ENCODE results near the gene SLC26A11. TPM values are rescaled to one million over a fixed set of nuclear protein-coding genes. Genes with fewer than 3 reads are reported as not detected.

The SLC26A11 gene
- total and polyA plus RNA-seq, 2 donors from 2014 or later, result 11.3 to 24.5 TPM

DNA sequence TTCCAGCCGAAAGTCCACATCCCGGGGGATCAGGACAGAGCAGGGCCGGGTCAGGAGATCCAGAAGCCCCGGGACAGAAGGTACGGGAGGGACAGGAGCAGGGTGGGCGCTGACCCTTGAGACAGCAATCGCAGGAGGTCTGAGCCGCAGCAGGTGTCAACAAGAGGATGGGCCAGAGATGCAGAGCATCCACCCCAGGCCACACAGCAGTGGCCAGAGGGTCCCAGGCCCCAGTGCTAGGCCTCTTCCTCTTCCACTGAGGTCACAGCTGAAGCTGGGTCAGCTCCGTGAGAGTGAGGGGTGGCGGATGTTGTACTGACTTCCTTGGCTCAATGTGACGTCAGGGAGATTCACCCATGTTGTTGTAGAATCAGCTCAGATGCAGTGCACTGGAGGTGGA is 31.7 kb downstream of the SLC26A11 start:
- Histone ChIP-seq H3K9ac (ENCODE audit: low read length in 3 of 3) (no peak overlapping the region), H3K27me3 (ENCODE audit: control insufficient read depth, insufficient read depth, low read length) (no peaks in the 10 kb centered on the region), H3K36me3 (ENCODE audit: control insufficient read depth in 2 of 3, insufficient read depth in 3 of 3, low read length in 3 of 3) (peaks cover 0 to 8% (median 0%) of the 10 kb centered on the region in 3 donors), H3K4me3 (ENCODE audit: low read length in 3 of 3) (no peak overlapping the region), H3K27ac (ENCODE audit: low read depth in 2 of 2, low read length in 2 of 2) (no peak overlapping the region), H3K9me3 (ENCODE audit: control insufficient read depth in 2 of 3, insufficient read depth in 1 of 3, low read length in 3 of 3) (no peaks in the 10 kb centered on the region), H3K4me1 (ENCODE audit: control insufficient read depth in 2 of 3, insufficient read depth in 2 of 3, low read depth in 1 of 3, low read length in 3 of 3) (peaks cover 2 to 21% (median 10%) of the 10 kb centered on the region in 3 donors)
- TF ChIP-seq, protein P1, sequence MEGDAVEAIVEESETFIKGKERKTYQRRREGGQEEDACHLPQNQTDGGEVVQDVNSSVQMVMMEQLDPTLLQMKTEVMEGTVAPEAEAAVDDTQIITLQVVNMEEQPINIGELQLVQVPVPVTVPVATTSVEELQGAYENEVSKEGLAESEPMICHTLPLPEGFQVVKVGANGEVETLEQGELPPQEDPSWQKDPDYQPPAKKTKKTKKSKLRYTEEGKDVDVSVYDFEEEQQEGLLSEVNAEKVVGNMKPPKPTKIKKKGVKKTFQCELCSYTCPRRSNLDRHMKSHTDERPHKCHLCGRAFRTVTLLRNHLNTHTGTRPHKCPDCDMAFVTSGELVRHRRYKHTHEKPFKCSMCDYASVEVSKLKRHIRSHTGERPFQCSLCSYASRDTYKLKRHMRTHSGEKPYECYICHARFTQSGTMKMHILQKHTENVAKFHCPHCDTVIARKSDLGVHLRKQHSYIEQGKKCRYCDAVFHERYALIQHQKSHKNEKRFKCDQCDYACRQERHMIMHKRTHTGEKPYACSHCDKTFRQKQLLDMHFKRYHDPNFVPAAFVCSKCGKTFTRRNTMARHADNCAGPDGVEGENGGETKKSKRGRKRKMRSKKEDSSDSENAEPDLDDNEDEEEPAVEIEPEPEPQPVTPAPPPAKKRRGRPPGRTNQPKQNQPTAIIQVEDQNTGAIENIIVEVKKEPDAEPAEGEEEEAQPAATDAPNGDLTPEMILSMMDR (IDR thresholded peaks at IDR 0.05; ENCODE audit: borderline replicate concordance, extremely low read depth, insufficient read depth), result no peak
- no peak for FAIRE-seq
- no peak for DNase-seq
- intact Hi-C loops (cut with DNase I), result no loop called here

DNA sequence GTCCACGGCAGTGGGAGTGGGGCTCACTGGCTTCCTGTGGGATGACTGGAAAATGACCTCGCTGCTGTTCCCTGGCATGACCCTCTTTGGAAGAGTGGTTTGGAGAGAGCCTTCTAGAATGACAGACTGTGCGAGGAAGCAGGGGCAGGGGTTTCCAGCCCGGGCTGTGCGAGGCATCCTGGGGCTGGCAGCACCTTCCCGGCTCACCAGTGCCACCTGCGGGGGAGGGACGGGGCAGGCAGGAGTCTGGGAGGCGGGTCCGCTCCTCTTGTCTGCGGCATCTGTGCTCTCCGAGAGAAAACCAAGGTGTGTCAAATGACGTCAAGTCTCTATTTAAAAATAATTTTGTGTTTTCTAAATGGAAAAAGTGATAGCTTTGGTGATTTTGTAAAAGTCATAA is 32.6 kb downstream of the SLC26A11 start:
- Histone ChIP-seq H3K27ac (ENCODE audit: low read depth in 2 of 2, low read length in 2 of 2) (no peak overlapping the region), H3K4me3 (ENCODE audit: low read length in 3 of 3) (no peak overlapping the region), H3K27me3 (ENCODE audit: control insufficient read depth, insufficient read depth, low read length) (no peaks in the 10 kb centered on the region), H3K4me1 (ENCODE audit: control insufficient read depth in 2 of 3, insufficient read depth in 2 of 3, low read depth in 1 of 3, low read length in 3 of 3) (peaks cover 2 to 21% (median 10%) of the 10 kb centered on the region in 3 donors), H3K36me3 (ENCODE audit: control insufficient read depth in 2 of 3, insufficient read depth in 3 of 3, low read length in 3 of 3) (peaks cover 0 to 3% (median 0%) of the 10 kb centered on the region in 3 donors), H3K9ac (ENCODE audit: low read length in 3 of 3) (no peak overlapping the region), H3K9me3 (ENCODE audit: control insufficient read depth in 2 of 3, insufficient read depth in 1 of 3, low read length in 3 of 3) (no peaks in the 10 kb centered on the region)
- DNase-seq, result peak; percentile 81 to 87 (median 82)
- no peak for FAIRE-seq
- TF ChIP-seq, protein P1 (IDR thresholded peaks at IDR 0.05; ENCODE audit: borderline replicate concordance, extremely low read depth, insufficient read depth), result peak; percentile 66
- intact Hi-C loops (cut with DNase I), result no loop called here

DNA sequence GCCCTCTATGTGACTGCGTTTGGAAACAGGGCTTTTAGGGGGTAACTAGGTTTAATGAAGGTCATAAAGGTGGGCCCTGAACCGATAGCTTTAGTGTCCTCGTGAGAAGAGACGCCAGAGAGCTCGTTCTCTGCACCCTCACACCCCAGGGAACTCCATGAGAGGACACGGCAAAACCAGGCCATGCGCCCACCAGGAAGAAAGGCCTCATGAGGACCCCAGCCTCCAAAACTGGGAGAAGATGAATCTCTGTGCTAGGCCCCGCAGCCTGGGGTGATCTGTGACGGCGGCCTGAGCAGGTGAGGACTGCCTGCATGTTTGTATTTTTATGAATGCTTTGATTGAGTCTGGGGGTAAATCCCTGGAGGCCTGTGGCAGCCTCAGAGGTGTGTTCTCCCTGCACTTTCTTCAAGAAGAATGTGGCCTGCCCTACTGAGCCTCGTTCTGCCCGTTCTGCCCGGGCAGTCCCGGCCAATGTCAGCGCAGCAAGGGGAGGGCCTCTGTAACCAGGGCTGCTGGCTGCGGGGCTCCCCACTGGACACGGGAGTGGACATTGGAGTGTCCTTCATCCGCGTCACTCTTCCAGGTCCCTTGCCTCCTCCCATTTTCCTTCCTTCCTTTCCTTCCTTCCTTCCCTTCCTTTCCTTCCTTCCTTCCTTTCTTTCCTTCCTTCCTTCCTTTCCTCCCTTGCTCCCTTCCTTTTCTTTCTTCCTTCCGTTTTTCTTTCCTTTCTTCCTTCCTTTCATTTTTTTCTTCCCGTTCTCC is 33.6 kb downstream of the SLC26A11 start:
- no peaks in the 10 kb centered on the region for H3K27me3 ChIP-seq (ENCODE audit: control insufficient read depth, insufficient read depth, low read length)
- no peaks in the 10 kb centered on the region for H3K9me3 ChIP-seq (ENCODE audit: control insufficient read depth in 2 of 3, insufficient read depth in 1 of 3, low read length in 3 of 3)
- H3K27ac ChIP-seq (ENCODE audit: low read depth in 2 of 2, low read length in 2 of 2), result peak overlapping the region; percentile 86 to 88
- peak overlapping the region in 1 of 3 donors; percentile 36 for H3K9ac ChIP-seq (ENCODE audit: low read length in 3 of 3)
- peaks cover 0 to 3% (median 0%) of the 10 kb centered on the region in 3 donors for H3K36me3 ChIP-seq (ENCODE audit: control insufficient read depth in 2 of 3, insufficient read depth in 3 of 3, low read length in 3 of 3)
- peaks cover 2 to 21% (median 10%) of the 10 kb centered on the region in 3 donors for H3K4me1 ChIP-seq (ENCODE audit: control insufficient read depth in 2 of 3, insufficient read depth in 2 of 3, low read depth in 1 of 3, low read length in 3 of 3)
- TF ChIP-seq, protein P1 (IDR thresholded peaks at IDR 0.05; ENCODE audit: borderline replicate concordance, extremely low read depth, insufficient read depth), result no peak
- H3K4me3 ChIP-seq (ENCODE audit: low read length in 3 of 3), result no peak overlapping the region
- DNase-seq, result peak in 3 of 5 donors; percentile 68 to 77 (median 73)
- FAIRE-seq, result no peak
- intact Hi-C loops (cut with DNase I), result no loop called here

Data from kidney (tissue), 14 donors.